Breast epithelium (tissue), 3 donors: ENCODE data around the gene KCNK5.

Experiments
- CTCF ChIP-seq, 3 donors: fragments of 450-650 bp; IDR thresholded peaks; one replicate each; pipeline ENCODE4 v1.5.1; 2016 to 2017; ENCODE audit warnings: antibody characterized with exemption in 3 of 3, mild to moderate bottlenecking in 3 of 3, moderate library complexity in 3 of 3
- POLR2AphosphoS5 ChIP-seq, 3 donors: sonication (generic); formaldehyde crosslinking; IDR thresholded peaks; one replicate each; pipeline ENCODE4 v1.6.1; 2017; ENCODE audit warnings: antibody characterized with exemption in 3 of 3

- TF ChIP-seq POLR2AphosphoS5 (IDR thresholded peaks at IDR 0.05) (no peak), CTCF (IDR thresholded peaks at IDR 0.05) (no peak)
Measured at GRCh38 chr6:39190545-39191235, 38.6 kb downstream of the KCNK5 start.
